Medulla oblongata (tissue), 1 donor: Measurements from ENCODE around the gene MCOLN1.
"Not testable (repeated sequence)": the region's sequence is repeated elsewhere in the genome, so short reads cannot be mapped to it uniquely, and the experiment has no call there.

Source experiments
- DNase-seq: peaks from one replicate; pipeline ENCODE4 v3.0.0-alpha.2; 2015; ENCODE audit errors: extremely low spot score

MCOLN1 gene

GRCh38 chr19:7524992-7525739, 2.7 kb downstream of the MCOLN1 start:
- no peak for DNase-seq

DNA sequence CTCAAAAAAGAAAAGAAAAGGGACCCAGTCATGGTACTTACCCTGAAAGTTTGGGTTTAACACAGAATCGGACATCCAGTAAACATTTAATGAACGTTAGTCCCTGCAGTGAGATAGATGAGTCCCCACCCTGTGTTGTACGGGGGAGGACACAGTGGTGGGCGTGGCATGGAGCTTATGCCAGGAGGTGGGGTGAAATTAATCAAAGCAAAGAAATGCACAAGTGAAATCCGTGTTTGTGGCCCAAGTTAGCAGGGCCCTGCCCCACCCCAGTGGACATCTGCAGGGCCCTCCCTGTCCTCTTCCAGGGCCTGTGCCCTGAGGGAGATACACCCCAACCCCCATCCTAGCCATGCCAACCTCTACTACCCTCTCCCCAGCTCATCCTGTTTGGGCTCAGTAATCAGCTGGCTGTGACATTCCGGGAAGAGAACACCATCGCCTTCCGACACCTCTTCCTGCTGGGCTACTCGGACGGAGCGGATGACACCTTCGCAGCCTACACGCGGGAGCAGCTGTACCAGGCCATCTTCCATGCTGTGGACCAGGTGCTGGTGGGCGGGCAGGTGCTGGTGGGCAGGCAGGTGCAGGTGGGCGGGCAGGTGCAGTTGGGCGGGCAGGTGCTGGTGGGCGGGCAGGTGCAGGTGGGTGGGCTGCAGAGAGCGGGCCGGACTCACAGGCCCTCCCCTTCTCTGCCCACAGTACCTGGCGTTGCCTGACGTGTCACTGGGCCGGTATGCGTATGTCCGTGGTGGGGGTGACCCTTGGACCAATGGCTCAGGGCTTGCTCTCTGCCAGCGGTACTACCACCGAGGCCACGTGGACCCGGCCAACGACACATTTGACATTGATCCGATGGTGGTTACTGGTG, 3.9 kb downstream of the MCOLN1 start:
- no peak for DNase-seq

- peak; percentile 28 for DNase-seq
Observed at GRCh38 chr19:7527516-7528191, 5.2 kb downstream of the MCOLN1 start.

GRCh38 chr19:7528192-7528519, 5.7 kb downstream of the MCOLN1 start:
- DNase-seq = no peak

GRCh38 chr19:7528522-7529245, 6.3 kb downstream of the MCOLN1 start:
- DNase-seq = no peak

GRCh38 chr19:7529246-7529600, 6.8 kb downstream of the MCOLN1 start:
- DNase-seq = no peak

- no peak for DNase-seq
Observed at GRCh38 chr19:7529610-7530490, 7.4 kb downstream of the MCOLN1 start.

DNA sequence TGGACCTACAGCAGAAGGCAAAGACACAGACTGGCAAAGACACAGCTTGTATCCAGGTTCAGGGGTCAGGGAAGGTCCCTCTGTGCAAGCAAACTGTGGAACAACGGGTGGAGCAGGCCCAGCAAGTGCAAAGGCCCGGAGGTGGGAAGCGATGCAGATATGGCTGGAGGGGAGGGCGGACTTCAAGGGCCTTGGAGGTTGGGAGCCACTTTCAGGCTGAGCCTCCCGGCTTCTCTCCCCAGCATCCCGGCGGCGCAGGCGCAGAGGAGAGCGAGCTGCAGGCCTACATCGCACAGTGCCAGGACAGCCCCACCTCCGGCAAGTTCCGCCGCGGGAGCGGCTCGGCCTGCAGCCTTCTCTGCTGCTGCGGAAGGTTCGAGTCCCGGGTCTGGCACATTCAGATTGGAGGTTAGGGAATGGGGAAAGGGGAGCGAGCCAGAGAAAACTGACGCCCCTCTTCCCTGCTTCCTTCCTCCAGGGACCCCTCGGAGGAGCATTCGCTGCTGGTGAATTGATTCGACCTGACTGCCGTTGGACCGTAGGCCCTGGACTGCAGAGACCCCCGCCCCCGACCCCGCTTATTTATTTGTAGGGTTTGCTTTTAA, 11.0 kb downstream of the MCOLN1 start:
- DNase-seq = peak; percentile 33

GRCh38 chr19:7533925-7534480, 11.6 kb downstream of the MCOLN1 start:
- peak; percentile 93 for DNase-seq

GRCh38 chr19:7534531-7535046, 12.2 kb downstream of the MCOLN1 start:
- peak; percentile 72 for DNase-seq

DNA sequence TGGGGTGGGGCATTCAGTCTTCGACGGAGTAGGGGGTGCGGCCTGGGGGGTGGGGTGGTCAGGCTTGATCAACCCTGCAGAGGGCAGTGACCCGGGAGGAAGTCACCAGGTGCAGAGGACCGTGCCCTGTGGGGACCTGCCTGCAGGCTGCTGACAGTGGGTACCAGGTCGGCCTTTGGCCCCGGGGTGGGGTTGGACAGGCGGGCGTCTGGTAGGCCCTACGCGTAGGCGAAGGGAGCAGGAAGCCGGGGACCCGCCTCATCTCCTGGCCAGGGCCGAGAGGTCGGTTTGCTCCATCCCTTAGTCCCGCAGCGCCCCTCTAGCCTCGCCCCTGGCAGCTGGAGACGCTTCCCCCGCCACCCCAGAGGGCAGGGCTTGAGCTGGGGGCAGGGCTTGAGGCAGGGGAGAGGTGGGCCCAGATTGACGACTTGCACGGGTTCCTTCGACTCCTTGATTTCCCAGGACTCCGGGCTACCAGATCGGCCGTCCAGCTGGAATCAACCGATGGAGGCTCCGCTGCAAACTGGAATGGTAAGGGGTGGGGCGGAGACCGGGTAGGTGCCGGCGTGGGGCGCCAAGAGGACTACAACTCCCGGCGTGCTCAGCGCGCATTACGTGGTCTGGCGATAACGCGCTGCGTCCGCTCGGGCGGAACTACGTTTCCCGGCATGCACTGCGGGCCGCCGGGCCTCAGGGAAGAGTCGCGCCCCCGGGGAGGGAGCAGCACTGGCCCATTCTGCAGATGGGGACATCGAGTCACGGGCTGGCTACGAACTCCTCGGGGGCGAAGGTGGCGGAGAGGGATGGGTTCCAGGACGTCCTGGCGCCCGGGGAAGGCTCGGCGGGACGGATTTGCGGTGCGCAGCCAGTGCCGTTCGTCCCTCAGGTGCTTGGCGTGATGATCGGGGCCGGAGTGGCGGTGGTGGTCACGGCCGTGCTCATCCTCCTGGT, 12.9 kb downstream of the MCOLN1 start, which contains the start of gene PNPLA6:
PNPLA6 (plus strand) TSS at position 671 of the 951 bp plus-strand sequence; CDS start at position 743, 72 bp downstream.
- peak; percentile 95 for DNase-seq

DNA sequence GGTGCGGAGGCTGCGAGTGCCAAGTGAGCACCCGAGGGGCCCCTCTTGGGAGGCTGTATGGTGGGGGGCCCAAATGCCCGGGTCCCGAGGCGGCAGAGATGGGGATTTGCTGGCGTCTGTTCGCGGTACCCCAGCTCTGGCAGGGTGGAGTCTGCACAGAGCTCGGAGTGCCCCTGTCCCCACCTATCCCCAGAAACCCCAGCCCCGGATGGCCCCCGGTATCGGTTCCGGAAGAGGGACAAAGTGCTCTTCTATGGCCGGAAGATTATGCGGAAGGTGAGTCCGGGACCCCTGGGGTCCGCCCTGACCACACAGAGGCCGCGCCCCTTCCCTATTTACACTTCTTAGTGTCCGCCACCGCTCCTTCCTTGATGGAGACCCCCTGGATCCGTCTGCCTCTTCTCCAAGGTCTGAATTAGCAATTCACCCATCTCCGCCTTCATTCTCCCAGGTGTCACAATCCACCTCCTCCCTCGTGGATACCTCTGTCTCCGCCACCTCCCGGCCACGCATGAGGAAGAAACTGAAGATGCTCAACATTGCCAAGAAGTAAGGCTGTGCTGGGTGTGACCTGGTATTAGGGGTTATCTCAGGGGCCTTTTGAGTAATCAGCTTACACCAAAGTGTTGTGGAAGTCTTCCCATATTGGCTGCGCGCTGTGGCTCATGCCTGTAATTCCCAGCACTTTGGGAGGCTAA, 13.7 kb downstream of the MCOLN1 start:
- no peak for DNase-seq

GRCh38 chr19:7538990-7539389, 16.6 kb downstream of the MCOLN1 start:
- not testable (repeated sequence) for DNase-seq

GRCh38 chr19:7539827-7540425, 17.5 kb downstream of the MCOLN1 start:
- no peak for DNase-seq

DNA sequence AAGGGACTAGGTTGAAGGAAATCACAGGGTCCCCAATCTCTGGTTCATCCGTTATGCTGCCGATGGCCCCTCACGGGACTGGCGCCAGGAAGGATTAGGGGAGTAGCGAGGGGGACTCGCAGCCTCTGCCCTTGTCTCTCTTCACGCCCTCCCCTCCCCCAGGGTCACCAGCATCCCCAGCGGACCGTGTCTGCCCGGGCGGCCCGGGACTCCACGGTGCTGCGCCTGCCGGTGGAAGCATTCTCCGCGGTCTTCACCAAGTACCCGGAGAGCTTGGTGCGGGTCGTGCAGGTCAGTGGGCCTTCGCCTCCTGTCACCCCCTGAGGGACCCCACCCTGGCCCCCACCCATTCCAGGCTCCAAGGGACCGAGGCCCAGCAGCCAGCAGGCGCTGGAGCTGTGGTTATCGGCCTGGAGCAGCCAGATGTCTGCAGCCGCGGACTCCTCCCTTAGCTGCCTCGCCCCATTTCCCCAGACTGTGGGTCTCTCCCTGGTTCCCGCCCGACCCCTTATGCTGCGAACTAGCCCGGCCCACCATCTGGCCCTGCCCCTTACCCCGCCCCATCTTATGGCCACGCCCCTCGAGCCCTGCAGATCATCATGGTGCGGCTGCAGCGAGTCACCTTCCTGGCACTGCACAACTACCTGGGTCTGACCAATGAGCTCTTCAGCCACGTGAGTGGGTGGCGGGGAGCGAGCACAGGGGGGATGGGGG, 18.5 kb downstream of the MCOLN1 start:
- DNase-seq = no peak

- DNase-seq = no peak
Observed at GRCh38 chr19:7541475-7541824, 19.0 kb downstream of the MCOLN1 start.

- DNase-seq = no peak
Observed at GRCh38 chr19:7541828-7542443, 19.5 kb downstream of the MCOLN1 start.
